Fibroblast of skin of right quadriceps (primary cell): ENCODE results near the gene PLEKHJ1.

Source experiments
- DNase-seq: peaks from one replicate; pipeline ENCODE4 v3.0.0-alpha.2; 2013

Gene PLEKHJ1

GRCh38 chr19:2249010-2249866 is 13.1 kb upstream of the PLEKHJ1 start, which contains the start of gene AMH:
Gene AMH, plus strand, starts transcription at chr19:2249323. Its CDS starts 10 bp downstream, at chr19:2249333.
- no peak for DNase-seq

- DNase-seq = no peak
These were observed 12.2 kb upstream of the PLEKHJ1 start for GRCh38 chr19:2248136-2249009.

DNA sequence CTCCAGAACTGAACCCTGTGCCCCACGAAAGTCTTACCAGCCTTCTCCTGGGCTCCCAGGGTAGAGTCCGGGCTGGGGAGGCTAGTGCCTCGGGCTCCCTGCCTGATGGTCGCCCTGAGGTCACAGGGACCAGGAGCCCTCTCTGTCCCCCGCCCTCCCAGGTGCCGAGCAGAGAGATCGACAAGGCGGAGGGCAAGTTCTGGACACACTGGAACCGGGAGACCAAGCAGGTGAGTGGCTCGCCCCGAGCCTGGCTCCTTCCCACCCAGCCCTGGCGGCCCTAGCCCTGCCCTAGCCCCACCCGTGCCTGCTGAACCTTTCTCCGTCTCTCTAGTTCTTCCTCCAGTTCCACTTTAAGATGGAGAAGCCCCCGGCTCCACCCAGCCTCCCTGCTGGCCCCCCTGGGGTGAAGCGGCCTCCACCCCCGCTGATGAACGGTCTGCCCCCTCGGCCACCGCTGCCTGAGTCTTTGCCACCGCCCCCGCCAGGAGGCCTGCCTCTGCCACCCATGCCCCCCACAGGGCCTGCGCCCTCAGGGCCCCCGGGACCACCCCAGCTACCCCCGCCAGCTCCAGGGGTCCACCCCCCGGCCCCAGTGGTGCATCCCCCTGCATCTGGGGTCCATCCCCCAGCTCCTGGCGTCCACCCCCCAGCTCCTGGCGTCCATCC is 11.4 kb upstream of the PLEKHJ1 start:
- DNase-seq = no peak

DNA sequence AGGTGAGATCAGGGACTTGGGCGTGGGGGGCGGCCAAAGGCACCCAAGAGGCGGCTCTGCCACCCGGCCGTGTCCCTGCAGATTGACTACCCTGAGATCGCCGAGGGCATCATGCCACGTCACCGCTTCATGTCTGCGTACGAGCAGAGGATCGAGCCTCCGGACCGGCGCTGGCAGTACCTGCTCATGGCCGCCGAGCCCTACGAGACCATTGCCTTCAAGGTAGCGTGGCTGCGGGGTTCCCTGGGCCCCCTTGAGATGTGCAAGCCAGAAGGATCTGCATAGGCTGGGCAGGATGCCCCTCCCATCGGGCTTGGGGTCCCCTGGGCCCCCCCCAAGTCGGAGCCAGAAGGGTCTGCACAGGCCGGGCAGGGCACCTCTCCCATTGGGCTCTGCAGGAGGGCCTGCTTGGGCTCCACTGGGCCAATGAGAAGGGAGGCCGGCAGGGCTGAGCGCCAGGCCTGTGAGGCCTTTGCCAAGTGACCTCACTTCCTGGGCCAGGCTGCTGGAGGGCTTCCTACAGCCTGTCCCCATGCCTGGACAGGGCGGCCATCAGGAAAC is 10.8 kb upstream of the PLEKHJ1 start:
- no peak for DNase-seq

- DNase-seq = no peak
These were observed 10.0 kb upstream of the PLEKHJ1 start for GRCh38 chr19:2246014-2246620.

DNA sequence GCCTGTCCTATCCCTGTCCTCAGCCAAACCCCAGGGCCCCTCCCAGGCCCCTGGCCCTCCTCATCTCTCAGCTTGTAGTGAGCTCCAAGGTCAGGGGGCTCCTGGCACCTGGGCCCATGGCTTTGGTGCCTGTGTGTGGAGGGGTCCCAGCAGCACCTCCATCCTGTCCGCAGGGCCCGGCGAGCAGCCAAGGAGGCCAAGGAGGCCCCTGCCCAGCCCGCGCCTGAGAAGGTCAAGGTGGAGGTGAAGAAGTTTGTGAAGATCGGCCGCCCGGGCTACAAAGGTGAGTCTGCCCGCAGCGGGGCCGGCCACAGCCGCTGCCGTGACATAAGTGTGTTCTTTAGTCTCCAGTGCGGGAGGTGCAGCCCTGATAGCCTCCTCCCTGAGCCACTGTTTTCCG is 9.1 kb upstream of the PLEKHJ1 start:
- DNase-seq = no peak

DNA sequence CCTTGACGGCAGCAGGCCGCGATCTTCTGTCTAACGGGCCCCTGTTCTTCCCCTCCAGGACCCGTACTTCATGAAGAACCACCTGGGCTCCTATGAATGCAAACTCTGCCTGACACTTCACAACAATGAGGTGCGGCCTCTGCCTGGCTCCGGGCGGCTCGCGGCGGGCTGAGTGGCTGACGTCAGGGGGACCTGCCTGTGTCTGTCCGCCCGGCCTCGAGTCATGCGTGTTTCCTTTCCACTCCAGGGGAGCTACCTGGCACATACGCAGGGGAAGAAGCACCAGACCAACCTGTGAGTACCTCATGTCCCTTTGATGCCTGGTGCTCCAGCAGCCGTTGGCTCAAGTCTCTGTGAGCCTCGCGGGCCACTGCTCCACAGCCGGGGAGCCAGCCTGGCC is 8.4 kb upstream of the PLEKHJ1 start:
- no peak for DNase-seq

DNA sequence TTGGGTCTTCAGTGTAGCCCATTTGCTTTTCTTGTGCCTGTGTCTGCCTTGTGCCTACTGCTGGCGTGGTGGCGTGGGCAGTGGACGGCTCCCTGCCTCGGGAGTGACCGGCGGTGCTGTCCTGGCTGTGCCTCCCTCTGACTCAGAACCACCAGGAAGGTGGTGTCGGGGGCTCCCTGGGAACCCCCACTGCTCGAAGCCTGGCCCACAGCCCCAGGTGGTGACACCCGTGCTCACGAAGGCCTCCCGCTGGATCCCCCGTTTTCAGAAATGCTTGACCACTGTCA is 7.9 kb upstream of the PLEKHJ1 start:
- DNase-seq = no peak

DNA sequence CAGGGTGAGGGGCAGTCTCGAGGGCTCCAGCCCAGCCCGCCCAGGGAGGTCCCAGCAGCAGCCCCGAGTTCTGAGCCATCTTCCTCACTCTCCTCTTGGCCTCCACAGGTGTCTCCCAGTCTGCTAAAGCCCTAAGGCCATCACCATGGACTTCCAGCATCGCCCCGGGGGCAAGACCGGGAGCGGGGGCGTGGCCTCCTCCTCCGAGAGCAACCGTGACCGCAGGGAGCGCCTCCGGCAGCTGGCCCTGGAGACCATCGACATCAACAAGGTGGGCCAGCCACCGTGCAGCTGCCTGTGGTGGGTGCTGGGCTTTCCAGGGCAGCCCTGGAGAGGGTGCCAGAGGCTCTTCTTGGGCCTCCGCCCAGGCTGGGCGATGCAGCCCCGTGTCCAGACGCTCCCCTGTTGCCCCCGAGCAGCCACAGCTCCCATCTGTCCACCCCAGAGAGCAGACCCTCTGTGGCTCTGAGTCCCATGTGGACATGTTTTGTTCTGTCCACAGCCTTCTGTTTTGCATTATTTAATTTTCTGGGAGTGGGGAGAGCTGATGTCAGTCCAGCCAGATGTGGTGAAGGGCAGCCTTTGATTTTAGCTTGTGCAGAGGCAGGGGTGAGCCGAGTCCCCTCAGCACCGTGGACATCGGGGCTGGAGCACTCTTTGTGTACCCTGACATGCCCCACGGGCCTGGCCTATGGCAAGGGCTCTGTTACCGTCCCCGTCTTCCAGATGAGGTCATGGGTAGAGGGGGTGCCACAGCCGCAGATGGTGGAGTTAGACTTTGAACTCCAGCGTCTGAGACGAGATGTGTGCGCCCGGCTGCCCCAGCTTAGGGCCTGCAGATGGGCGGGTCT is 7.4 kb upstream of the PLEKHJ1 start:
- DNase-seq = no peak

GRCh38 chr19:2242816-2243215 is 6.7 kb upstream of the PLEKHJ1 start:
- DNase-seq = no peak

DNA sequence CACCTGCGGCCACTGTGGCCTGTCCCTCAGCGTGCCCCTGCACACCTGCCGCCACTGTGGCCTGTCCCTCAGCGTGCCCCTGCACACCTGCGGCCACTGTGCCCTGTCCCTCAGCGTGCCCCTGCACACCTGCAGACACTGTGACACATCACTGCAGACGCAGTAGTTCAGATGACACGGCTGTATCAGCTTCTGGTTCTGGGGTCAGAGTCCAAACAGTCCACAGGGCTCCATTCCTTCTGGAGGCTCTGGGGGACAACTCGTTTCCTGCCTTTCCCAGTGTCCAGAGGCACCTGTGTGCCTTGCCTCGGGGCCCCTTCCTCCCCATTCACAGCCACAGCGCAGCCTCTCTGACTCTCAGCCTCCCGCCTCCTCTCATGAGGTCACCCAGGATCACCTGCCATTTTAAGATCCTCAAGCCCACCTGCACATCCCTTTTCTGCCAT is 6.0 kb upstream of the PLEKHJ1 start:
- DNase-seq = no peak

DNA sequence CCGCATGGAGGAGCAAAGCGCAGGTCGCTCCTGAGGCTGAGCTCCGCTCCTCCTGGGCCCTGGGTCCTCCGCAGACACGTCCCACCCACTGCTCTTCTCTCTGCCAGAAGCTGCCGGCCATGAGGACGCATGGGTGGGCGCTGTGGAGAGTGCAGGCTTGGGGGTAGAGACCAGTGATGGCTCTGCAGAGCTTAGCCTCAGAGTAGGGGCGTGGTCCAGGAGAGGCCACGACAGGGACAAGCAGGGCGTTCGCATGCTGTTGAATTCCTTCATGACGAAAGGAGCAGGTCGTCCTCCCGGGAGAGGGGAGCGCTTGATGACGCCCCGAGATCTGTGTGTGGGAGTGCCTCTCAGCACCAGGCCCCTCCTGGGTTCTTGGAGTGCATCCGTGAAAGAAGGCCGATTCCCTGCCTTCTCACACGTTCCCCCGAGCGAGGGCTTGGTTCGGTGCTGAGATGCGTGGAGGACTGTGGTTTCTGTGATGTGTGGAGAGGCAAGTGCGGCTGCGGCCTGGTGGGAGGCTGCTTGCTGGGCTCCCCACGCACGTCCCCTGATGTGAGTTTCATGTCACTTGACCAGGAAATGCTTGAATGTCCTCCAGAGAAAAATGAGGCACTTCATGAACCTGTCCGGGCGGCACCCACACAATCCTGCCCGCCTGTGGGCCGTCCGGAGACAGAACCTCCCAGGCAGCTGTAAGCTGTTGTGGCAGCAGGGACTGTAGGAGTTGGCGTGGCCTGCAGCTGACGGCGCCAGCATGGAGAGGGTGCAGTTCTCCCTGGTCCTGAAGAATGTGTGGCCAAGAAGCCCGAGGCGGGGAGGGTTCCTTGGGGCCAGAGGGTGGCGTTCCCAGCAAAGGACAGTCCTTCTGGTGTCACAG is 5.0 kb upstream of the PLEKHJ1 start:
- no peak for DNase-seq

DNA sequence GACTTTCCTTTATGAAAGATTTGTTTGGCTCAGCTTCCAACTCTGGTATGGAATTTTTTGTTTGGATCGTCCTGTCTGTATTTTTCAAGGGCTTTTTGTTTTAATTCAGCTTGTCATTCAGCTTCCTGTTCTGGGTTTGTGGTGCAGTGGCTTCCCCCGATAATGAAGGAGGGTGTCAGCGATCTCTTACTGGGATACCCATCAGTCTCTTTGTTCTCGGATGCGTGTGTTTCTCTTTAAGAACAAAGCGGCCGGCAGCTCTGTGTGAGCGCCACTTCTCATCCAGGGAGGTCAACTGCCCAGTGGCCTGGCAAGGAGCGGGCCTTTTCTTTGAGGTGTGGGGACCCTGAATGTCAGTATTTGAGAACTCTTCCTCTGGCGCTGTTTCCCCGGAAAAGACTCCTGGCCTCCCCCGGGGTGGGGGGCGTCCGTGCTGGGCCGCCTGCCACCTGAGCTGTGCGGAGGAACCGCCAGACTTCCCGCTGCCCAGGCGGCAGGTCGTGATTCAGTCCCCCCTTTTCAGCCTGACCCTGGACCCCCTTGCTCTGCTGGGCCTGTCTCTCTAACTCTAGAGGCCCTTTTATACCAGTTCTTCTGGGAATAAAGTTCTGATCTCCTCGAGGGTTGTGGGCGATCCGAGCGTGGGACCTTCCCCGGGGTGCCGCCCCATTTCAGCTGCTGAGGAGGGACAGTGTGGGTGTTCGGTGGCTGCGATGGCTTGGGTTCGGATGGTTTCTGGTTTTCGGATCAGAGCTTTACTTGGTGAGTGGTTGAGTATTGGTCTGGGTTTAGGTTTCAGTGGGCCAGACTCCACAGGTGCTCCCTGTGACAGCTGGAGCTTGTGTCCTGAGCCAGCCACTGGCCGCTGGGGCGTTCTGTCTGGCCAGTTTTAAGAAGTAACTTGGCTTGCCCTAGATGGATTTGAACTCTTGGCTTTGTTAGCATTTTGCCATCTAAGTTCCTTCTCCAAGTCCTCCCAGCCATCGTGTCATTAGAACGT is 3.9 kb upstream of the PLEKHJ1 start:
- peak; percentile 20 for DNase-seq

DNA sequence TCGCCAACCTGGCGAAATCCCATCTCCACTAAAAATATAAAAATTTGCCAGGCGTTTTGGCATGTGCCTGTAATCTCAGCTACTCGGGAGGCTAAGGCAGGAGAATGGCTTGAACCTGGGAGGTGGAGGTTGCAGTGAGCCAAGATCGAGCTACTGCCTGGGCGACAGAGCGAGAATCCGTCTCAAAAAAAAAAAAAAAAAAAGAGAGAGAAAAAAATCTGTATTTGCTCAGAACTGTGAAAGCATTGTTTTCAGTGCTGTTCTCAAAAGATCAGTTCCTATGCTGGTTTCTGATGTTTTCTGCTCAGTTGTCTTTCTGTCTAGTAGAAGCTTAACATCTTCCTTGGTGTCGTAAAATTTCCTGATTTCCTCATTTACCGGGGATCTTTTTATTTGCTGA is 3.0 kb upstream of the PLEKHJ1 start:
- DNase-seq = no peak

DNA sequence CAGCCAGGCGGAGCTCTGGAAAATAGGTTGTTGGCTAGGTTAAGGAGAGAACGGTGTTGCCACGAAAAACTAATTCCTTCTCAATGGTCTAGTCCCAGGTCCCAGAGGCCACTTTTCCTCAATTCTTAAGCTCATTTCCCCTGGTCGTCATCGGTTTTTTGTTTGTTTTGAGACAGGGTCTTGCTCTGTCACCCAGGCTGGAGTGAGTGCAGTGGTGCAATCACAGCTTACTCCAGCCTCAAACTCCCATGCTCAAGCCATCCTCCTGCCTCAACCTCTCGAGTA is 1.7 kb upstream of the PLEKHJ1 start:
- no peak for DNase-seq

DNA sequence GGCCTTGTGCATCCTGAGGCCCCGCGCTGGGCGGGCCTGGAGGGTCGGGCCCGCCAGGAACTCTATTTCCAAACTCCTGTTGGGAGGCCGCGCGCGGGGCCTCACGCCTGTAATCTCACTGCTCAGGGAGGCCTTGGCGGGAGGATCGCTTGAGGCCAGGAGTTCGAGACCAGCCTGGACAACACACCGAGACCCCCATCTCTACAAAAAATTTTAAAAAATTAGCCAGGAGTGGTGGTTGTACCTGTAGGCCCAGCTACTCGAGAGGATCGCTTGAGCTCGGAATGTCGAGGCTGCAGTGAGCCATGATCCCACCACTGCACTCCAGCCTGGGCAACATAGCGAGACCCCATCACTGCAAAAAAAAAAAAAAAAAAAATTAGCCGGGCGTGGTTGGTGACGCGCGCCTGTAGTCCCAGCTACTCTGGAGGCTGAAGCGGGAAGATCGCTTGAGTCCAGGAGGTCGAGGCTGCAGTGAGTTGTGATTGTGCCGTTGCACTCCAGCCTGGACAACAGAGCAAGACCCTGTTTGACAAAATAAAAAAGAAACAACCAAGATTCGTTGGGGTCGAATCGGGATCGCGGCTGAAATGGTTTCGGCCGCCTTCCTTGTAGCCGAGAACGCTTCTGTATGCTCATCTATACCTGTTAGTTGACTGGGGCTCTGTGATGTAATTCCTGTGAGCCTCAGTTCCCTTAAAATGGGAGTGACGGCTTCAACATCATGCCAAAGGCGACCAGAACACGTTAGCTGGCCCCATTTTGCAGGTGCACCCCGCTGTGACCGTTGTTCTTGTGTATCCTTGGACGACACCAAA is 1.1 kb upstream of the PLEKHJ1 start:
- DNase-seq = no peak

GRCh38 chr19:2236064-2236313 is 140 bp downstream of the PLEKHJ1 start:
- DNase-seq = no peak

GRCh38 chr19:2235381-2236063 is 607 bp downstream of the PLEKHJ1 start:
- DNase-seq = no peak

GRCh38 chr19:2234996-2235380 is 1.1 kb downstream of the PLEKHJ1 start:
- DNase-seq = no peak
